Subcutaneous adipose tissue (tissue), 4 donors: ENCODE data around the gene CD14. TPM values are rescaled to one million over a fixed set of nuclear protein-coding genes. Genes with fewer than 3 reads are reported as not detected.

Experiments used
- CTCF ChIP-seq: fragments of 450-650 bp; IDR thresholded peaks from one replicate; pipeline ENCODE4 v1.5.1; 2016; ENCODE audit warnings: low read depth, mild to moderate bottlenecking, control low read depth, antibody characterized with exemption, moderate library complexity
- total RNA-seq, 4 donors: library from RNA; depleted of rRNA; stranded (reverse); fragments of >200 nt; gene quantifications; one replicate each; pipeline ENCODE4 v1.1.0, GENCODE V29; 2016

Gene CD14
- total RNA-seq, 4 donors from 2014 or later: 61.2 to 114 (median 97.3) TPM

- no peak for TF ChIP-seq CTCF
These were observed 34.1 kb downstream of the CD14 start for GRCh38 chr5:140598836-140599235.

GRCh38 chr5:140596321-140596741 is 36.6 kb downstream of the CD14 start:
- TF ChIP-seq CTCF: no peak

GRCh38 chr5:140595538-140596300 is 37.3 kb downstream of the CD14 start:
- no peak for TF ChIP-seq CTCF

DNA sequence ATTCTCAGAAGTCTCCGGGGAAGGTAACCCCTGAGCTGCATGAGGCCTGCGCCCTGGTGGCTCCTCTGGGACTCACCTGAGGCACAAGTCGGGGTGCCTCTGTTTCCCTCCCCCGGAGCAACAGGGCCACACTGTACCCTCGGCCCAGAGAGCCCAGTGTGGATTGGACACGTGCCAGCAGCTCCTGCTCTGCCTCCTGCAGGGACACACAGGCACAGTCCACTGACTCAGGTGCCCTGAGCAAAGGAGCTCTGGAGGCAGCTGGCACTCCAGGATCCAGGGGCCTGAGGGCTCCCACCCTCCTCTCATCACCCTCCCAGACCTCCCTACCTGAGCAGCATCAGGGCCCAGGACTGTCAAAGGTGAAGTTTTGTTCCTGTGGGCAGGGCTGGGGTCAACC is 38.8 kb downstream of the CD14 start:
- no peak for TF ChIP-seq CTCF

- no peak for TF ChIP-seq CTCF
These were observed 41.1 kb downstream of the CD14 start for GRCh38 chr5:140591747-140592372.

- no peak for TF ChIP-seq CTCF
These were observed 42.1 kb downstream of the CD14 start for GRCh38 chr5:140590861-140591260.

- no peak for TF ChIP-seq CTCF
These were observed 44.5 kb downstream of the CD14 start for GRCh38 chr5:140588311-140589070.
